ENCODE measurements around the gene CRIM1. TPM values are rescaled to one million over a fixed set of nuclear protein-coding genes. Genes with fewer than 3 reads are reported as not detected.

The CRIM1 gene
- total and polyA plus RNA-seq, 10 donors = 7.1 to 213 (median 110) TPM

GRCh38 chr2:36322108-36322507, 33.5 kb upstream of the CRIM1 start:
- no peak overlapping the region for H3K27ac ChIP-seq

DNA sequence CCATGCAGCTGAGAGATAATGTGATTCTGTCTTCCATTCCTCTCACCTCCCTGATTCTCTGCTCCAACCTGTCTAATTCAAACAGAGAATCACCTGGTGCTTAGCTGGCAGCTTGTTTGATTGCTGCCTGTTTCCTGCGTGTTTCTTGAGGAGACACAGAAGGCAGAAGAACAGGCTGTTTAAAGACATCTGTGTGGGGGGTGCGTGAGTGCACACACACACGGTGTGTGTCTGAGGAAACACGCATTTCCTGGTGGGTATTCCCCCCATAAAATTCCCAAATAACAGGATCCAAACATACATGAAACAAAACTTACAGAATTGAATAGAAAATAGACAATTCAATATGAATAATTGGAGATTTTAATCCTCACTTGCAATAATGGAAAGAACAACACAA, 29.3 kb upstream of the CRIM1 start:
- Histone ChIP-seq H3K4me3 (no peak overlapping the region), H3K4me1 (no peaks in the 10 kb centered on the region), H3K27ac (no peak overlapping the region), H3K27me3 (replicated peaks in 1 of 7) (no peaks in the 10 kb centered on the region), H3K36me3 (no peaks in the 10 kb centered on the region), H3K9me3 (peaks cover 0 to 8% (median 0%) of the 10 kb centered on the region in 8 donors)
- intact Hi-C loops (cut with DNase I; ENCODE audit: low total_unique reads) = no loop called here
- DNase-seq = no peak
- TF ChIP-seq POLR2A (IDR thresholded peaks at IDR 0.05) (no peak), POLR2AphosphoS5 (IDR thresholded peaks at IDR 0.05) (no peak)
- TF ChIP-seq, protein P1, sequence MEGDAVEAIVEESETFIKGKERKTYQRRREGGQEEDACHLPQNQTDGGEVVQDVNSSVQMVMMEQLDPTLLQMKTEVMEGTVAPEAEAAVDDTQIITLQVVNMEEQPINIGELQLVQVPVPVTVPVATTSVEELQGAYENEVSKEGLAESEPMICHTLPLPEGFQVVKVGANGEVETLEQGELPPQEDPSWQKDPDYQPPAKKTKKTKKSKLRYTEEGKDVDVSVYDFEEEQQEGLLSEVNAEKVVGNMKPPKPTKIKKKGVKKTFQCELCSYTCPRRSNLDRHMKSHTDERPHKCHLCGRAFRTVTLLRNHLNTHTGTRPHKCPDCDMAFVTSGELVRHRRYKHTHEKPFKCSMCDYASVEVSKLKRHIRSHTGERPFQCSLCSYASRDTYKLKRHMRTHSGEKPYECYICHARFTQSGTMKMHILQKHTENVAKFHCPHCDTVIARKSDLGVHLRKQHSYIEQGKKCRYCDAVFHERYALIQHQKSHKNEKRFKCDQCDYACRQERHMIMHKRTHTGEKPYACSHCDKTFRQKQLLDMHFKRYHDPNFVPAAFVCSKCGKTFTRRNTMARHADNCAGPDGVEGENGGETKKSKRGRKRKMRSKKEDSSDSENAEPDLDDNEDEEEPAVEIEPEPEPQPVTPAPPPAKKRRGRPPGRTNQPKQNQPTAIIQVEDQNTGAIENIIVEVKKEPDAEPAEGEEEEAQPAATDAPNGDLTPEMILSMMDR (IDR thresholded peaks at IDR 0.05 in 8 of 11, conservative IDR thresholded peaks at IDR 0.05 in 3 of 11) = no peak
- 41 to 63% (median 49%) methylated on average over 4 of the region's 4 CpGs for WGBS, 5 donors

More at GRCh38 chr2:36322108-36322507, 33.5 kb upstream of the CRIM1 start:
- TF ChIP-seq, protein P1 (IDR thresholded peaks at IDR 0.05 in 8 of 11, conservative IDR thresholded peaks at IDR 0.05 in 3 of 11) = peak in 2 of 11 experiments; percentile 20 to 21
- no peak for TF ChIP-seq POLR2AphosphoS5 (IDR thresholded peaks at IDR 0.05)
- Histone ChIP-seq H3K4me1 (no peaks in the 10 kb centered on the region), H3K9me3 (peaks cover 0 to 8% (median 0%) of the 10 kb centered on the region in 8 donors), H3K36me3 (no peaks in the 10 kb centered on the region), H3K4me3 (no peak overlapping the region), H3K27me3 (replicated peaks in 1 of 7) (no peaks in the 10 kb centered on the region)
- intact Hi-C loops (cut with DNase I; ENCODE audit: low total_unique reads) = no loop called here
- no peak for DNase-seq
- 59 to 67% (median 62%) methylated on average over 3 of the region's 3 CpGs for WGBS, 5 donors

- TF ChIP-seq, protein P1 (IDR thresholded peaks at IDR 0.05 in 8 of 11, conservative IDR thresholded peaks at IDR 0.05 in 3 of 11) = no peak
- TF ChIP-seq POLR2AphosphoS5 (IDR thresholded peaks at IDR 0.05) (no peak), POLR2A (IDR thresholded peaks at IDR 0.05) (no peak)
- WGBS, 5 donors = 40 to 95% (median 61%) methylated on average over 2 of the region's 2 CpGs
- H3K27me3 ChIP-seq (replicated peaks in 1 of 7) = no peaks in the 10 kb centered on the region
- DNase-seq = no peak
- no peaks in the 10 kb centered on the region for H3K4me1 ChIP-seq
- no peak overlapping the region for H3K4me3 ChIP-seq
- no peaks in the 10 kb centered on the region for H3K9me3 ChIP-seq
- no peak overlapping the region for H3K27ac ChIP-seq
- H3K36me3 ChIP-seq = no peaks in the 10 kb centered on the region
- intact Hi-C loops (cut with DNase I; ENCODE audit: low total_unique reads) = no loop called here
Observed at GRCh38 chr2:36329251-36329650, 26.3 kb upstream of the CRIM1 start.

GRCh38 chr2:36329746-36330472, 25.7 kb upstream of the CRIM1 start:
- intact Hi-C loops (cut with DNase I; ENCODE audit: low total_unique reads) = no loop called here
- Histone ChIP-seq H3K9me3 (no peaks in the 10 kb centered on the region), H3K27me3 (replicated peaks in 1 of 7) (no peaks in the 10 kb centered on the region), H3K27ac (no peak overlapping the region), H3K4me1 (no peaks in the 10 kb centered on the region), H3K4me3 (no peak overlapping the region), H3K36me3 (no peaks in the 10 kb centered on the region)
- WGBS, 5 donors = 71 to 93% (median 88%) methylated on average over 4 of the region's 4 CpGs
- TF ChIP-seq POLR2A (IDR thresholded peaks at IDR 0.05) (no peak), POLR2AphosphoS5 (IDR thresholded peaks at IDR 0.05) (no peak)
- TF ChIP-seq, protein P1 (IDR thresholded peaks at IDR 0.05 in 8 of 11, conservative IDR thresholded peaks at IDR 0.05 in 3 of 11) = no peak
- no peak for DNase-seq

Measured in spleen (tissue), 11 donors.